D341Med (cell line): ENCODE data around the gene PAN3.

ENCODE experiments used
- DNase-seq: peaks from one replicate; pipeline ENCODE4 v3.0.0; 2012; ENCODE audit warnings: low spot score

Gene PAN3

DNA sequence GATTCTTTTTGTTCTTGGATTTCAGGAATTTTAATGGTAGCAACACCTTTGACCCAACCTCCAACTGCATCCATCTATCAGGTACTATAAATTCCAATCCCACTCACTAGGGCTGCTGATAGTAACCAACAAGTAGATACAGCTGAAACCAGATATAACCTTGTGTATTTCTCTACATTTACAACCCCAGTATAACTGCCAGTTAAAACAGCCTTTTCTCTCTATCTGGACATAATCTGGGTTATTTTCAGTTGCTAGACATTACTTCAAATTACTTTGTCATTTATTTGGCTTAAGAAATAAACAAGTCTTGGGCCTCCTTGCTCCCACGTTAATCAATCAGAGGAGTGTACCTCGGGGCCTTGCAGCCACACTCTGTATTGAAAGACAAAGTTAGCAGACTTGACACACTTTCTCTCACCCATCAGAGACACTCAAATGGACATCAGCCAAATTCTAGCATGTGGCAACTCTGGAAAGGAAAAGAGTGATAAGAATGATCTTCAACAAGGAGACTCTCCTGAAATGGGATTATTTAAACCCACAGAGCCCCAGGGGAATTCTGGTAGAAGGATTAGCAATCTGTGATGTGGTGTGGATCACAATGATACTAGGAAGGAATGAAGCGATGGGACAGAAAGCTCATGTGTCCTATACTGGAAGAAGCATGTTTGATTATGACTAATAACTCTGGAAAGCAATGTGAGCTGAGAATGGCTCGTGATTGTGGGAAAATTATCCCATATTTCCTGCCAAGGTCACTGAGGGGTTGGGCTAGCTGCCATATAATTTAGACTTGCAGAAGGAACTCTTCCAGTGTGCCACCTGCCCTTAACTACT lies 199.0 kb downstream of the PAN3 start:
- DNase-seq: no peak

- DNase-seq: no peak
Measured at GRCh38 chr13:28338006-28338574, 199.7 kb downstream of the PAN3 start.

- DNase-seq: no peak
Measured at GRCh38 chr13:28338742-28339141, 200.4 kb downstream of the PAN3 start.

GRCh38 chr13:28339419-28339818 lies 201.1 kb downstream of the PAN3 start:
- no peak for DNase-seq

DNA sequence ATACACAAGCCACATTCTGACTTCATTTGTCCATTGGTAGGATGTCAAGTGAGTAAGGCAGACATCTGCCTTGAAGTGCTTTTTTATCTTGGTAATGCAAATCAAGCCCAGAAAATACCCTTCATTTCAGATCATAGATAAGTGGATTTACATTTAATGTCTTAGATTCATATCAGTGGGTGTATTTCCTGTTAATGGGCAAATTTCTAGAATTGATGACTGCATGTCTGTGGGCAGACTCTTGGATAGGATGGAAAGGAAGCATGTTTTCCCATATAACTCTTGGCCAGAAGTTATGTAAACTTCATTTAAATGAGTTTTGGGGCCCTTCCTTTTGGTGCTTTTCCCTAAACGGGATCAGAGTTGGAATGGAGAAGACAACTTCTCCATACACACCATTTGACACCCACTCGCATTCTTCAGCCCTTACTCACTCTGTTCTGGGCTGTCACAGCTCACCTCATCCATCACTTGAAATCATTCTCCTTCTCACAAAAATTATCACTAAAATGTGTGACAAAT lies 202.0 kb downstream of the PAN3 start:
- DNase-seq: no peak

GRCh38 chr13:28342251-28342650 lies 203.9 kb downstream of the PAN3 start:
- DNase-seq: no peak

- no peak for DNase-seq
Measured at GRCh38 chr13:28344163-28344562, 205.8 kb downstream of the PAN3 start.
